ENCODE data around the gene FARS2. TPM values are rescaled to one million over a fixed set of nuclear protein-coding genes. Genes with fewer than 3 reads are reported as not detected.

The FARS2 gene
- polyA plus RNA-seq, 3 donors: 12.2 to 21.6 (median 17.7) TPM

DNA sequence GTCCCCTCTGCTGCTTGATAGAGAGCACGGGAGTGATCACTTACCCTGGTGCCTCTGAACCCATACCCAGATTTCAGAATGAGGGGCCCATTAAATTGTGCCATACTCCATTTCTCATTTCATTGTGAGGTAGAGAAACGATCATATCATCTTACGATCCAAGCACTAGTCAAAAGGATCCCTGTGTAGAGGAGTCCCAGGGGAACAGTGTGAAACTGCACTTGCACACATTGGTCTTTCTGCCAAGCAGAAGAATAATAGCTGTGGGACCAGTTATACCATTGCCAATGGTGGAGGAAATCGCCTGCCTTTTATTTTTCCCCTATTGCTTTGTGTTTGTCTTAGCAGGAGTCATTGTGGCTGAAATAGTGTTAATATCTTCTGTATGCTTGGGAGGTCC is 161.9 kb downstream of the FARS2 start:
- Histone ChIP-seq H3K79me2 (ENCODE audit: insufficient read depth, low read length) (no peaks in the 10 kb centered on the region), H3K9me3 (replicated peaks in 1 of 2; ENCODE audit: control insufficient read depth in 1 of 2, insufficient read depth in 1 of 2, low read length in 2 of 2) (peaks cover 0 to 5% of the 10 kb centered on the region in 2 donors), H3K4me2 (replicated peaks; ENCODE audit: extremely low read depth, low read length, poor library complexity, severe bottlenecking) (no peak overlapping the region), H3K27me3 (ENCODE audit: control insufficient read depth in 2 of 2, insufficient read depth in 2 of 2, low read length in 2 of 2) (no peaks in the 10 kb centered on the region), H3K27ac (ENCODE audit: low read depth in 1 of 2, low read length in 2 of 2) (no peak overlapping the region), H3K4me3 (replicated peaks in 1 of 3; ENCODE audit: low read depth in 2 of 3, low read length in 3 of 3) (no peak overlapping the region), H4K20me1 (ENCODE audit: insufficient read depth, low read length) (no peaks in the 10 kb centered on the region), H3K4me1 (ENCODE audit: control insufficient read depth in 1 of 2, insufficient read depth in 2 of 2, low read length in 2 of 2) (no peaks in the 10 kb centered on the region), H3K9ac (ENCODE audit: insufficient read depth, low read length, poor library complexity, severe bottlenecking) (no peak overlapping the region), H2AFZ (ENCODE audit: insufficient read depth, low read depth, low read length, poor library complexity, severe bottlenecking) (no peak overlapping the region), H3K36me3 (replicated peaks in 1 of 2; ENCODE audit: control insufficient read depth in 1 of 2, insufficient read depth in 2 of 2, low read length in 2 of 2) (no peaks in the 10 kb centered on the region)
- Mint-ChIP-seq H3K27ac (no peak overlapping the region), H3K27me3 (ENCODE audit: low read depth in 3 of 3) (peaks cover 0 to 2% (median 0%) of the 10 kb centered on the region in 3 donors), H3K36me3 (peaks cover 10 to 21% of the 10 kb centered on the region in 2 donors), H3K4me3 (no peak overlapping the region), H3K4me1 (no peaks in the 10 kb centered on the region), H3K9me3 (peaks cover 5 to 15% (median 8%) of the 10 kb centered on the region in 7 donors)
- TF ChIP-seq, protein P1, sequence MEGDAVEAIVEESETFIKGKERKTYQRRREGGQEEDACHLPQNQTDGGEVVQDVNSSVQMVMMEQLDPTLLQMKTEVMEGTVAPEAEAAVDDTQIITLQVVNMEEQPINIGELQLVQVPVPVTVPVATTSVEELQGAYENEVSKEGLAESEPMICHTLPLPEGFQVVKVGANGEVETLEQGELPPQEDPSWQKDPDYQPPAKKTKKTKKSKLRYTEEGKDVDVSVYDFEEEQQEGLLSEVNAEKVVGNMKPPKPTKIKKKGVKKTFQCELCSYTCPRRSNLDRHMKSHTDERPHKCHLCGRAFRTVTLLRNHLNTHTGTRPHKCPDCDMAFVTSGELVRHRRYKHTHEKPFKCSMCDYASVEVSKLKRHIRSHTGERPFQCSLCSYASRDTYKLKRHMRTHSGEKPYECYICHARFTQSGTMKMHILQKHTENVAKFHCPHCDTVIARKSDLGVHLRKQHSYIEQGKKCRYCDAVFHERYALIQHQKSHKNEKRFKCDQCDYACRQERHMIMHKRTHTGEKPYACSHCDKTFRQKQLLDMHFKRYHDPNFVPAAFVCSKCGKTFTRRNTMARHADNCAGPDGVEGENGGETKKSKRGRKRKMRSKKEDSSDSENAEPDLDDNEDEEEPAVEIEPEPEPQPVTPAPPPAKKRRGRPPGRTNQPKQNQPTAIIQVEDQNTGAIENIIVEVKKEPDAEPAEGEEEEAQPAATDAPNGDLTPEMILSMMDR (IDR thresholded peaks at IDR 0.05): no peak
- DNase-seq: no peak
- intact Hi-C loops (cut with micrococcal nuclease): no loop called here
- WGBS (ENCODE audit: insufficient coverage): 93% methylated on average over 3 of the region's 4 CpGs

DNA sequence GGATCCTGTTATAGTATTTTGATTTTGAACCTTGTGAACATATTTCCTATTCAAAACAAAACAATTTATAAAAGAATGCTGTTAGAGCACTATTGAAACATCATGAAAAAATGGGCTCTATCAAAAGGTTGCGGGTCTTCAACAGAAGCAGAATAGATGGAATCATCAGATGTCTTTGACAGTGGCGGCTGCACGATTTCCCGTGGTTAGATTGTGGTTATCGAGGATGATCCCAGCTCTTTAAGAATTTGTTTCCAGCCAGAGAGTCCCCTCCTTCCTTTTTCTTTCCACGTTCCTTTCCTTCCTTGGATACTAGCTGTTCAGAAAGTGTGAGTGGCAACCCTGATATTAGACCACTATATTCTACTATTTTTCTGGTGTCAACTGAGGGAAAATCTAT is 163.4 kb downstream of the FARS2 start:
- H2AFZ ChIP-seq (ENCODE audit: insufficient read depth, low read depth, low read length, poor library complexity, severe bottlenecking): no peak overlapping the region
- peaks cover 7 to 12% of the 10 kb centered on the region in 2 donors for H3K36me3 Mint-ChIP-seq
- intact Hi-C loops (cut with micrococcal nuclease): no loop called here
- H3K4me1 Mint-ChIP-seq: no peaks in the 10 kb centered on the region
- H3K4me3 ChIP-seq (replicated peaks in 1 of 3; ENCODE audit: low read depth in 2 of 3, low read length in 3 of 3): no peak overlapping the region
- no peaks in the 10 kb centered on the region for H3K4me1 ChIP-seq (ENCODE audit: control insufficient read depth in 1 of 2, insufficient read depth in 2 of 2, low read length in 2 of 2)
- no peak overlapping the region for H3K4me3 Mint-ChIP-seq
- WGBS (ENCODE audit: insufficient coverage): 100% methylated on average over 1 of the region's 6 CpGs
- no peak for DNase-seq
- H3K27ac ChIP-seq (ENCODE audit: low read depth in 1 of 2, low read length in 2 of 2): no peak overlapping the region
- H3K27ac Mint-ChIP-seq: no peak overlapping the region
- no peaks in the 10 kb centered on the region for H4K20me1 ChIP-seq (ENCODE audit: insufficient read depth, low read length)
- no peaks in the 10 kb centered on the region for H3K36me3 ChIP-seq (replicated peaks in 1 of 2; ENCODE audit: control insufficient read depth in 1 of 2, insufficient read depth in 2 of 2, low read length in 2 of 2)
- H3K9me3 ChIP-seq (replicated peaks in 1 of 2; ENCODE audit: control insufficient read depth in 1 of 2, insufficient read depth in 1 of 2, low read length in 2 of 2): peaks cover 0 to 3% of the 10 kb centered on the region in 2 donors
- no peaks in the 10 kb centered on the region for H3K79me2 ChIP-seq (ENCODE audit: insufficient read depth, low read length)
- H3K9me3 Mint-ChIP-seq: peaks cover 0 to 9% (median 5%) of the 10 kb centered on the region in 7 donors
- TF ChIP-seq, protein P1 (IDR thresholded peaks at IDR 0.05): no peak
- no peaks in the 10 kb centered on the region for H3K27me3 ChIP-seq (ENCODE audit: control insufficient read depth in 2 of 2, insufficient read depth in 2 of 2, low read length in 2 of 2)
- H3K4me2 ChIP-seq (replicated peaks; ENCODE audit: extremely low read depth, low read length, poor library complexity, severe bottlenecking): no peak overlapping the region
- H3K9ac ChIP-seq (ENCODE audit: insufficient read depth, low read length, poor library complexity, severe bottlenecking): no peak overlapping the region
- no peaks in the 10 kb centered on the region for H3K27me3 Mint-ChIP-seq (ENCODE audit: low read depth in 3 of 3)

Measured in CD14-positive monocyte (primary cell).